Measurements from ENCODE around the gene PIK3CB.
"Not testable (repeated sequence)": the region's sequence is repeated elsewhere in the genome, so short reads cannot be mapped to it uniquely, and the experiment has no call there.

The PIK3CB gene

GRCh38 chr3:138834596-138835396 lies at the start of gene PIK3CB:
Gene PIK3CB (minus strand): TSS chr3:138834928. CDS start chr3:138759343, 75,585 bp downstream.
- peak; percentile 89 for DNase-seq

- no peak for DNase-seq
Observed at GRCh38 chr3:138881233-138881632, 46.5 kb upstream of the PIK3CB start.

- no peak for DNase-seq
Observed at GRCh38 chr3:138879541-138880380, 45.0 kb upstream of the PIK3CB start.

GRCh38 chr3:138877226-138877625 lies 42.5 kb upstream of the PIK3CB start:
- DNase-seq = no peak

- no peak for DNase-seq
Observed at GRCh38 chr3:138875754-138876664, 41.3 kb upstream of the PIK3CB start.

- no peak for DNase-seq
Observed at GRCh38 chr3:138875096-138875753, 40.5 kb upstream of the PIK3CB start.

GRCh38 chr3:138873471-138874278 lies 38.9 kb upstream of the PIK3CB start:
- DNase-seq = no peak

GRCh38 chr3:138872632-138873031 lies 37.9 kb upstream of the PIK3CB start:
- DNase-seq = no peak

GRCh38 chr3:138867996-138868395 lies 33.3 kb upstream of the PIK3CB start:
- DNase-seq = no peak

- DNase-seq = no peak
Observed at GRCh38 chr3:138863776-138864113, 29.0 kb upstream of the PIK3CB start.

- DNase-seq = peak; percentile 65
Observed at GRCh38 chr3:138862924-138863775, 28.4 kb upstream of the PIK3CB start.

GRCh38 chr3:138862531-138862923 lies 27.8 kb upstream of the PIK3CB start:
- DNase-seq = no peak

GRCh38 chr3:138861798-138862197 lies 27.1 kb upstream of the PIK3CB start:
- DNase-seq = peak; percentile 54

- no peak for DNase-seq
Observed at GRCh38 chr3:138856799-138857198, 22.1 kb upstream of the PIK3CB start.

- no peak for DNase-seq
Observed at GRCh38 chr3:138854940-138855339, 20.2 kb upstream of the PIK3CB start.

GRCh38 chr3:138854204-138854603 lies 19.5 kb upstream of the PIK3CB start:
- no peak for DNase-seq

- DNase-seq = peak; percentile 34
Observed at GRCh38 chr3:138850151-138850550, 15.4 kb upstream of the PIK3CB start.

GRCh38 chr3:138849222-138849940 lies 14.7 kb upstream of the PIK3CB start:
- no peak for DNase-seq

GRCh38 chr3:138848696-138849095 lies 14.0 kb upstream of the PIK3CB start:
- no peak for DNase-seq

GRCh38 chr3:138846824-138847223 lies 12.1 kb upstream of the PIK3CB start:
- DNase-seq = not testable (repeated sequence)

Data from EL (cell line).